ENCODE measurements around the gene RALGDS. TPM values are rescaled to one million over a fixed set of nuclear protein-coding genes. Genes with fewer than 3 reads are reported as not detected.
A peak's percentile ranks its signal among the peaks of the same experiment; 100 is the strongest.

The RALGDS gene
- total RNA-seq, 4 donors from 2014 or later: 21.1 to 47.0 (median 36.9) TPM

DNA sequence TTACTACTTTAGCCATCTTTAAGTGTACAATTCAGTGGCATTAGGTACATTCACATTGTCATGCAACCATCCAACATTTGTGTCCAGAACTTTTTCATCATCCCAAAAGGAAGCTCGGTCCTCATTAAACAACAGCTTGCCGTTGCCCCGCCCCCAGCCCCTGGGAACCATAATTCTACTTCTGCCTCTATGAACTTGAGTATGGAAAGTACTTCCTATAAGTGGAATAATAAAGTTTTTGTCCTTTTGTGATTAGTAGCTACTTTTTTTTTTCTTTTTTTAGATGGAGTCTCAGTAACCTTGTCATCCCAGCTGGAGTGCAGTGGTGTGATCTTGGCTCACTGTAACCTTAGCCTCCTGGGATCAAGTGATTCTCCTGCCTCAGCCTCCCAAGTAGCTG is 37.7 kb upstream of the RALGDS start:
- no peak for DNase-seq
- H3K9me3 ChIP-seq: no peaks in the 10 kb centered on the region
- no peaks in the 10 kb centered on the region for H3K36me3 ChIP-seq
- H3K4me1 ChIP-seq: peaks cover 0 to 8% of the 10 kb centered on the region in 2 donors
- no peak for TF ChIP-seq POLR2A (IDR thresholded peaks at IDR 0.05)
- TF ChIP-seq, protein P1, sequence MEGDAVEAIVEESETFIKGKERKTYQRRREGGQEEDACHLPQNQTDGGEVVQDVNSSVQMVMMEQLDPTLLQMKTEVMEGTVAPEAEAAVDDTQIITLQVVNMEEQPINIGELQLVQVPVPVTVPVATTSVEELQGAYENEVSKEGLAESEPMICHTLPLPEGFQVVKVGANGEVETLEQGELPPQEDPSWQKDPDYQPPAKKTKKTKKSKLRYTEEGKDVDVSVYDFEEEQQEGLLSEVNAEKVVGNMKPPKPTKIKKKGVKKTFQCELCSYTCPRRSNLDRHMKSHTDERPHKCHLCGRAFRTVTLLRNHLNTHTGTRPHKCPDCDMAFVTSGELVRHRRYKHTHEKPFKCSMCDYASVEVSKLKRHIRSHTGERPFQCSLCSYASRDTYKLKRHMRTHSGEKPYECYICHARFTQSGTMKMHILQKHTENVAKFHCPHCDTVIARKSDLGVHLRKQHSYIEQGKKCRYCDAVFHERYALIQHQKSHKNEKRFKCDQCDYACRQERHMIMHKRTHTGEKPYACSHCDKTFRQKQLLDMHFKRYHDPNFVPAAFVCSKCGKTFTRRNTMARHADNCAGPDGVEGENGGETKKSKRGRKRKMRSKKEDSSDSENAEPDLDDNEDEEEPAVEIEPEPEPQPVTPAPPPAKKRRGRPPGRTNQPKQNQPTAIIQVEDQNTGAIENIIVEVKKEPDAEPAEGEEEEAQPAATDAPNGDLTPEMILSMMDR (IDR thresholded peaks at IDR 0.05 in 4 of 5, conservative IDR thresholded peaks at IDR 0.05 in 1 of 5): no peak
- intact Hi-C loops (cut with DNase I; ENCODE audit: low total_unique reads) (no loop called here), in situ Hi-C loops (cut with MboI; ENCODE audit: low sequenced_read_pairs in 4 of 4) (loop anchor here in 1 of 4 donors (10.0 kb wide), 1 partner anchor 134 kb away; no protein-coding TSS in a partner anchor)
- peaks cover 8 to 12% (median 12%) of the 10 kb centered on the region in 3 donors for H3K27me3 ChIP-seq
- ATAC-seq: no peak
- H3K27ac ChIP-seq: no peak overlapping the region
- H3K4me3 ChIP-seq: no peak overlapping the region

DNA sequence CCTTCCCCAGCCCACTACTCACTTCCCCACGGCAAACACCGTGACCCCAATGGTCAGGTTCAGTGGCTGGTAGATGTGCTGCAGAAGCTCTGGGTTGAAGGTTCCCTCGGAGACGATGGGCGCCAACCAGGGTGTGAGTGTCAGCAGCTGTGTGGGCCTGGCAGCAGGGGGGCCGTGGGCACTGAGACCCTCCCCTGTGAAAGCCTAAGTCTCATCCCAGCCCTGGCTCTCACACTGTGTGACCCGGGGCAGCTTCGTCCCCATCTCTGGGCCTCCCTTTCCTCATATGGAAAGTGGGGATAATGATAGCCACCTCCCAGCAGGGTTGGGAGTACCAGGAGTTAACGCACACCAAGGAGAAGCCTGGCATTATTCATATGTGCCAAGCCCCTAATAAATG is 34.1 kb upstream of the RALGDS start:
- no peaks in the 10 kb centered on the region for H3K4me1 ChIP-seq
- no peak overlapping the region for H3K4me3 ChIP-seq
- intact Hi-C loops (cut with DNase I; ENCODE audit: low total_unique reads) (no loop called here), in situ Hi-C loops (cut with MboI; ENCODE audit: low sequenced_read_pairs in 4 of 4) (loop anchor here in 1 of 4 donors (10.0 kb wide), 1 partner anchor 130 kb away; no protein-coding TSS in a partner anchor)
- DNase-seq (no peak), ATAC-seq (no peak)
- no peaks in the 10 kb centered on the region for H3K27me3 ChIP-seq
- TF ChIP-seq POLR2A (IDR thresholded peaks at IDR 0.05): no peak
- TF ChIP-seq, protein P1 (IDR thresholded peaks at IDR 0.05 in 4 of 5, conservative IDR thresholded peaks at IDR 0.05 in 1 of 5): no peak
- H3K27ac ChIP-seq: no peak overlapping the region
- no peaks in the 10 kb centered on the region for H3K36me3 ChIP-seq
- no peaks in the 10 kb centered on the region for H3K9me3 ChIP-seq

DNA sequence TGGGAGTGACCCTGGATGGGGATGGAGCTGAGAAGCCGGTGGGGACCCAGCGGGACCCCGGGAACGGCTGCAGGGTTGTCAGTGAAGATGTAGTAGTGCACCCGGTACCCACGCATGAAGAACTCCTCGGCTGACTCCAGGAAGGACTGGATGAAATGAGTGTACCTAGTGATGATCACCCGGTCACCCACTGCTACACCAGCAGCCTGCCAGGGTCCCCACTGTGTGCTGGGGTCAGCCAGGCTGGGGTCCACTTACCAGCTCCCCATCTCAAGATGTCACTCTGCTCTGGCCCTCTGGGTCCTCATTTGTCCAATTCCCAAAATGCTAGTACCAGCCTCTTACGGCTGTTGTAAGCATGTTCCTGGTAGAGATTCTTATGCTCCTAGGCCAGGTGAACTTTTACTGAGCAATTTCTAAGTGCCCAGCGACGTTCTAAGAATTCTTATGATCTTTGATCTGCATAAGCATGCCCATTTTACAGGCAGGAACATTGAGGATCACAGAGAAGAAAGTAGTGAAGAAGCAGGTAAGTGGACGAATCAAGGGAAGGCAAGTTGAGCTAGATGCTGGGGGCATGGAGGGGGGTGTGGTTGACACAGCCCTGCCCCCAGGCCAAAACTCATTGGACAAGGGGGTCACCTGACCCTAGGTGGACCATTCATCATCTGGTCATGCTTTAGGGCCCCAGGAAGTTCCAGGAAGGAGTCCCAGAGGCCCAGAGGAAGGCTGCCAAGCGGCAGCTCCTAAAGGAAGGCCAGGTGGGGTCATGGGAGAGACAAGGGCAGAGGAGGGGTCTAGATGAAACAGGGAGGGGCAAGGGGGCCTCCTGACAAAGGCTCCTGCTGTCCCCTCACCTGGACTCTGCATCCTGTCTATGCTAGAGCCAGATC is 33.3 kb upstream of the RALGDS start:
- intact Hi-C loops (cut with DNase I; ENCODE audit: low total_unique reads): no loop called here
- DNase-seq: no peak
- TF ChIP-seq, protein P1 (IDR thresholded peaks at IDR 0.05 in 4 of 5, conservative IDR thresholded peaks at IDR 0.05 in 1 of 5): no peak
- no peak for TF ChIP-seq POLR2A (IDR thresholded peaks at IDR 0.05)

DNA sequence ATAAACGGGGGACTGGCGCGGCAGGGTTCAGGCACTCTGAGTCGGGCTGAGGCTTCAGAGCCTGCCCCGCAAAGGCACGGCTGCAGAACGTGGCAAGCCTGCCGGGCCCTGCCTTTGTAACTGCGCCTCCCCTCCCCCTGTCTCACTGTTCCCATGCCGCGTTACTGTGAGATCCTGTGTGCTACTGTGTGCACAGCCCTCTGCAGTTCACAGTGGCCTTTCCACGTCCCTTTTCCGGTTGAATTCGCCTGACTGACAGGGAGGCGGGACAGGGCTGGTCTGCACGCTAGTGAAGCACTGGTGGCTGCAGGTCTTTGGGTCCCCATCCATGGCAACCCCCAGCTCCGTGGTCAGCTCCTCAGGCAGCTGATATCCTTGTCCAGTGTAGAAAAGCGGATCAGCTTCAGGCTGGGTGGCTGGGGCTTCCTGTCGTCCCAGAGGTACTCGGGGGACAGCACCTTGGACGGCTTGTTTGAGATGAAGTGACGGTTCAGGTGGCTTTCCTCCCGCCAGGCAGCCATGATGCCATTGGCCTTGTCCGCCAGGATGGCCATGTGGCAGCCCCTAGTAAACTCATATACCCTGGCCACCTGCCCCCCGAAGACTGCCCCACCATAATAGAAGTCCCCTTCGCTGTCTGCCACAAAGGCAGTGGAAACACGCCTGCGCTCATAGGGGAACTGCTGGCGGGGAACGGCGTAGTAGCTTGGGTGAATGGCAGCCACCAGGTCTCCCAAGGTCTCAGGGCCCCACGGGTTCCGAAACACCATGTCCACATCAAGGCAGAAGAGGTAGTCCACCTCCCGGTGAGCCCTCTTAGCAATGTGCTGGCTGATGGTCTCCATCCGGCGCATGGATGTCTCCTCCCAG is 32.4 kb upstream of the RALGDS start:
- ATAC-seq: no peak
- intact Hi-C loops (cut with DNase I; ENCODE audit: low total_unique reads): no loop called here
- Histone ChIP-seq H3K4me3 (no peak overlapping the region), H3K4me1 (peaks cover 1 to 2% of the 10 kb centered on the region in 2 donors), H3K9me3 (no peaks in the 10 kb centered on the region), H3K36me3 (no peaks in the 10 kb centered on the region), H3K27ac (peak overlapping the region in 1 of 4 donors; percentile 25), H3K27me3 (no peaks in the 10 kb centered on the region)
- in situ Hi-C loops (cut with MboI; ENCODE audit: low sequenced_read_pairs in 4 of 4): loop anchor here in 2 of 4 donors (5.0 to 10.0 kb wide), 2 partner anchors 116 to 129 kb away; no protein-coding TSS in a partner anchor
- DNase-seq: no peak
- TF ChIP-seq, protein P1 (IDR thresholded peaks at IDR 0.05 in 4 of 5, conservative IDR thresholded peaks at IDR 0.05 in 1 of 5): no peak
- TF ChIP-seq POLR2A (IDR thresholded peaks at IDR 0.05): no peak

More for the DNA sequence above, 33.3 kb upstream of the RALGDS start:
- no peaks in the 10 kb centered on the region for H3K9me3 ChIP-seq
- H3K36me3 ChIP-seq: no peaks in the 10 kb centered on the region
- in situ Hi-C loops (cut with MboI; ENCODE audit: low sequenced_read_pairs in 4 of 4): loop anchor here in 2 of 4 donors (5.0 to 10.0 kb wide), 2 partner anchors 117 to 130 kb away; no protein-coding TSS in a partner anchor
- H3K27ac ChIP-seq: no peak overlapping the region
- H3K4me1 ChIP-seq: no peaks in the 10 kb centered on the region
- H3K4me3 ChIP-seq: no peak overlapping the region
- H3K27me3 ChIP-seq: no peaks in the 10 kb centered on the region
- no peak for ATAC-seq

Data from gastrocnemius medialis (tissue), 4 donors.